ENCODE measurements around the gene FBXO11.

FBXO11 gene

GRCh38 chr2:47850198-47850597, 56.1 kb downstream of the FBXO11 start:
- Mint-ChIP-seq H3K36me3 (peaks cover 7% of the 10 kb centered on the region), H3K27me3 (no peaks in the 10 kb centered on the region), H3K27ac (peak overlapping the region; percentile 49), H3K4me1 (peaks cover 27% of the 10 kb centered on the region), H3K4me3 (no peak overlapping the region), H3K9me3 (no peaks in the 10 kb centered on the region)
- ATAC-seq (ENCODE audit: low read depth) (no peak), DNase-seq (ENCODE audit: low spot score in 2 of 2) (no peak)

- Mint-ChIP-seq H3K27ac (peak overlapping the region; percentile 49), H3K36me3 (peaks cover 7% of the 10 kb centered on the region), H3K4me1 (peaks cover 30% of the 10 kb centered on the region), H3K27me3 (no peaks in the 10 kb centered on the region), H3K4me3 (no peak overlapping the region), H3K9me3 (no peaks in the 10 kb centered on the region)
- no peak for ATAC-seq (ENCODE audit: low read depth)
- no peak for DNase-seq (ENCODE audit: low spot score in 2 of 2)
Measured at GRCh38 chr2:47849368-47849767, 56.9 kb downstream of the FBXO11 start.

GRCh38 chr2:47844162-47844561, 62.1 kb downstream of the FBXO11 start:
- H3K9me3 Mint-ChIP-seq, result no peaks in the 10 kb centered on the region
- peaks cover 24% of the 10 kb centered on the region for H3K4me1 Mint-ChIP-seq
- no peak for DNase-seq (ENCODE audit: low spot score in 2 of 2)
- H3K36me3 Mint-ChIP-seq, result peaks cover 8% of the 10 kb centered on the region
- no peak for ATAC-seq (ENCODE audit: low read depth)
- no peaks in the 10 kb centered on the region for H3K27me3 Mint-ChIP-seq
- H3K27ac Mint-ChIP-seq, result peak overlapping the region; percentile 57
- no peak overlapping the region for H3K4me3 Mint-ChIP-seq

GRCh38 chr2:47843407-47843806, 62.9 kb downstream of the FBXO11 start:
- peaks cover 24% of the 10 kb centered on the region for H3K4me1 Mint-ChIP-seq
- H3K4me3 Mint-ChIP-seq, result no peak overlapping the region
- H3K27me3 Mint-ChIP-seq, result no peaks in the 10 kb centered on the region
- DNase-seq (ENCODE audit: low spot score in 2 of 2) (no peak), ATAC-seq (ENCODE audit: low read depth) (no peak)
- H3K36me3 Mint-ChIP-seq, result peaks cover 11% of the 10 kb centered on the region
- no peaks in the 10 kb centered on the region for H3K9me3 Mint-ChIP-seq
- no peak overlapping the region for H3K27ac Mint-ChIP-seq

- no peaks in the 10 kb centered on the region for H3K27me3 Mint-ChIP-seq
- H3K36me3 Mint-ChIP-seq, result peaks cover 9% of the 10 kb centered on the region
- peaks cover 24% of the 10 kb centered on the region for H3K4me1 Mint-ChIP-seq
- H3K4me3 Mint-ChIP-seq, result no peak overlapping the region
- no peaks in the 10 kb centered on the region for H3K9me3 Mint-ChIP-seq
- H3K27ac Mint-ChIP-seq, result peak overlapping the region; percentile 20
- ATAC-seq (ENCODE audit: low read depth) (no peak), DNase-seq (ENCODE audit: low spot score in 2 of 2) (no peak)
Measured at GRCh38 chr2:47842846-47843245, 63.5 kb downstream of the FBXO11 start.

GRCh38 chr2:47838686-47839085, 67.6 kb downstream of the FBXO11 start:
- peaks cover 9% of the 10 kb centered on the region for H3K36me3 Mint-ChIP-seq
- no peaks in the 10 kb centered on the region for H3K9me3 Mint-ChIP-seq
- H3K27me3 Mint-ChIP-seq, result no peaks in the 10 kb centered on the region
- H3K4me1 Mint-ChIP-seq, result peaks cover 10% of the 10 kb centered on the region
- no peak for ATAC-seq (ENCODE audit: low read depth)
- no peak overlapping the region for H3K27ac Mint-ChIP-seq
- no peak for DNase-seq (ENCODE audit: low spot score in 2 of 2)
- no peak overlapping the region for H3K4me3 Mint-ChIP-seq

GRCh38 chr2:47838249-47838648, 68.0 kb downstream of the FBXO11 start:
- DNase-seq (ENCODE audit: low spot score in 2 of 2) (no peak), ATAC-seq (ENCODE audit: low read depth) (no peak)
- Mint-ChIP-seq H3K4me3 (no peak overlapping the region), H3K36me3 (peaks cover 7% of the 10 kb centered on the region), H3K9me3 (no peaks in the 10 kb centered on the region), H3K27ac (no peak overlapping the region), H3K4me1 (peaks cover 7% of the 10 kb centered on the region), H3K27me3 (no peaks in the 10 kb centered on the region)

GRCh38 chr2:47833516-47833968, 72.8 kb downstream of the FBXO11 start:
- H3K36me3 Mint-ChIP-seq, result peaks cover 10% of the 10 kb centered on the region
- H3K27ac Mint-ChIP-seq, result no peak overlapping the region
- no peaks in the 10 kb centered on the region for H3K27me3 Mint-ChIP-seq
- no peak overlapping the region for H3K4me3 Mint-ChIP-seq
- ATAC-seq (ENCODE audit: low read depth), result no peak
- no peaks in the 10 kb centered on the region for H3K9me3 Mint-ChIP-seq
- H3K4me1 Mint-ChIP-seq, result no peaks in the 10 kb centered on the region
- DNase-seq (ENCODE audit: low spot score in 2 of 2), result no peak

- peaks cover 10% of the 10 kb centered on the region for H3K36me3 Mint-ChIP-seq
- DNase-seq (ENCODE audit: low spot score in 2 of 2) (no peak), ATAC-seq (ENCODE audit: low read depth) (no peak)
- no peaks in the 10 kb centered on the region for H3K9me3 Mint-ChIP-seq
- H3K27me3 Mint-ChIP-seq, result no peaks in the 10 kb centered on the region
- no peak overlapping the region for H3K27ac Mint-ChIP-seq
- peaks cover 1% of the 10 kb centered on the region for H3K4me1 Mint-ChIP-seq
- no peak overlapping the region for H3K4me3 Mint-ChIP-seq
Measured at GRCh38 chr2:47822518-47822917, 83.8 kb downstream of the FBXO11 start.

- Mint-ChIP-seq H3K36me3 (peaks cover 19% of the 10 kb centered on the region), H3K4me3 (no peak overlapping the region), H3K27me3 (no peaks in the 10 kb centered on the region), H3K27ac (no peak overlapping the region), H3K4me1 (peaks cover 13% of the 10 kb centered on the region), H3K9me3 (no peaks in the 10 kb centered on the region)
- DNase-seq (ENCODE audit: low spot score in 2 of 2) (no peak), ATAC-seq (ENCODE audit: low read depth) (no peak)
Measured at GRCh38 chr2:47819834-47820233, 86.5 kb downstream of the FBXO11 start.

- ATAC-seq (ENCODE audit: low read depth), result no peak
- H3K27ac Mint-ChIP-seq, result peak overlapping the region; percentile 65
- peaks cover 13% of the 10 kb centered on the region for H3K4me1 Mint-ChIP-seq
- peaks cover 21% of the 10 kb centered on the region for H3K36me3 Mint-ChIP-seq
- H3K4me3 Mint-ChIP-seq, result no peak overlapping the region
- H3K27me3 Mint-ChIP-seq, result no peaks in the 10 kb centered on the region
- no peaks in the 10 kb centered on the region for H3K9me3 Mint-ChIP-seq
- no peak for DNase-seq (ENCODE audit: low spot score in 2 of 2)
Measured at GRCh38 chr2:47818777-47819176, 87.5 kb downstream of the FBXO11 start.

- peak in 1 of 2 donors; percentile 5 for DNase-seq (ENCODE audit: low spot score in 2 of 2)
- Mint-ChIP-seq H3K9me3 (no peaks in the 10 kb centered on the region), H3K36me3 (peaks cover 36% of the 10 kb centered on the region), H3K4me3 (no peak overlapping the region), H3K27ac (peak overlapping the region; percentile 31), H3K4me1 (peaks cover 21% of the 10 kb centered on the region), H3K27me3 (no peaks in the 10 kb centered on the region)
- ATAC-seq (ENCODE audit: low read depth), result peak; percentile 75
Measured at GRCh38 chr2:47815764-47816163, 90.5 kb downstream of the FBXO11 start.

- no peak for DNase-seq (ENCODE audit: low spot score in 2 of 2)
- H3K36me3 Mint-ChIP-seq, result peaks cover 35% of the 10 kb centered on the region
- H3K27ac Mint-ChIP-seq, result peak overlapping the region; percentile 81
- peaks cover 13% of the 10 kb centered on the region for H3K4me1 Mint-ChIP-seq
- H3K9me3 Mint-ChIP-seq, result no peaks in the 10 kb centered on the region
- H3K27me3 Mint-ChIP-seq, result no peaks in the 10 kb centered on the region
- H3K4me3 Mint-ChIP-seq, result no peak overlapping the region
- no peak for ATAC-seq (ENCODE audit: low read depth)
Measured at GRCh38 chr2:47811668-47812067, 94.6 kb downstream of the FBXO11 start.

- Mint-ChIP-seq H3K36me3 (peaks cover 40% of the 10 kb centered on the region), H3K27ac (peak overlapping the region; percentile 81), H3K27me3 (no peaks in the 10 kb centered on the region), H3K9me3 (no peaks in the 10 kb centered on the region), H3K4me1 (peaks cover 10% of the 10 kb centered on the region), H3K4me3 (no peak overlapping the region)
- no peak for ATAC-seq (ENCODE audit: low read depth)
- DNase-seq (ENCODE audit: low spot score in 2 of 2), result no peak
Measured at GRCh38 chr2:47810850-47811249, 95.4 kb downstream of the FBXO11 start.

- Mint-ChIP-seq H3K4me1 (peaks cover 8% of the 10 kb centered on the region), H3K27ac (no peak overlapping the region), H3K9me3 (no peaks in the 10 kb centered on the region), H3K36me3 (peaks cover 41% of the 10 kb centered on the region), H3K27me3 (no peaks in the 10 kb centered on the region), H3K4me3 (no peak overlapping the region)
- DNase-seq (ENCODE audit: low spot score in 2 of 2), result no peak
- ATAC-seq (ENCODE audit: low read depth), result no peak
Measured at GRCh38 chr2:47809903-47810302, 96.4 kb downstream of the FBXO11 start.

All from memory B cell (primary cell).